Measurements from ENCODE around the gene RDH16. TPM values are rescaled to one million over a fixed set of nuclear protein-coding genes. Genes with fewer than 3 reads are reported as not detected.

The RDH16 gene
- polyA plus RNA-seq, 2 of the 4 experiments (the other 2 are of a cell fraction), result 0.06 to 0.21 TPM

DNA sequence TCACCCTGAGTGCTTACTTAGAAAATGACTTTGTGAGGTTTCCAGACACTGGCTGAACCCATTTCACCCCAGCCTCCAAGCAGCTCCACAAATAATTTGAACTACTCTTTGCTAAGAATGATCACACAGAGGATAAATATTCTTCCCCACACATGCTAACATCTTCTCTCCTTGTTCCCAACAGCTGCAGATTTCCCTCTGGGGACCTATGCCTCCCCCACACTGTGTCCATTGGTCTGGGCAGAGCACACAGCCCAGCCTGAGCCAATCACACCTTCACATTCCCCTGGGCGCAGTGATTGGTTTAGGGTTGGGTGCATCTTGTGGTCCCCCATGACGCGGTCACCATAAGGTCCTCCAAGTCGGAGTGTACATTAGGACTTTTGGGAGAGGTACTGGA is 30.1 kb downstream of the RDH16 start:
- no peak for FAIRE-seq
- TF ChIP-seq, protein P1, sequence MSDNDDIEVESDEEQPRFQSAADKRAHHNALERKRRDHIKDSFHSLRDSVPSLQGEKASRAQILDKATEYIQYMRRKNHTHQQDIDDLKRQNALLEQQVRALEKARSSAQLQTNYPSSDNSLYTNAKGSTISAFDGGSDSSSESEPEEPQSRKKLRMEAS (IDR thresholded peaks at IDR 0.05), result no peak
- TF ChIP-seq RARB (CRISPR knock-in tag; IDR thresholded peaks at IDR 0.05) (no peak), FOXS1 (CRISPR knock-in tag; IDR thresholded peaks at IDR 0.05) (no peak), CHD2 (IDR thresholded peaks at IDR 0.05; ENCODE audit: low read length, partially characterized antibody) (no peak), NFE2L2 (conservative IDR thresholded peaks at IDR 0.05; ENCODE audit: low read length) (no peak), ZC3H11A (IDR thresholded peaks at IDR 0.05) (no peak), RCOR1 (IDR thresholded peaks at IDR 0.05; ENCODE audit: low read depth, low read length) (no peak), POLR2A (IDR thresholded peaks at IDR 0.05; ENCODE audit: low read length) (no peak), RFX5 (IDR thresholded peaks at IDR 0.05) (no peak), RNF2 (IDR thresholded peaks at IDR 0.05; ENCODE audit: borderline replicate concordance, low read depth) (no peak), TP53 (CRISPR knock-in tag; IDR thresholded peaks at IDR 0.05) (no peak), FOSB (CRISPR knock-in tag; IDR thresholded peaks at IDR 0.05) (no peak), JUNB (IDR thresholded peaks at IDR 0.05) (no peak), ZNF302 (CRISPR knock-in tag; IDR thresholded peaks at IDR 0.05) (no peak), FOSL2 (IDR thresholded peaks at IDR 0.05) (no peak), FOSL2 (CRISPR knock-in tag; IDR thresholded peaks at IDR 0.05) (no peak)
- TF ChIP-seq, protein P2, sequence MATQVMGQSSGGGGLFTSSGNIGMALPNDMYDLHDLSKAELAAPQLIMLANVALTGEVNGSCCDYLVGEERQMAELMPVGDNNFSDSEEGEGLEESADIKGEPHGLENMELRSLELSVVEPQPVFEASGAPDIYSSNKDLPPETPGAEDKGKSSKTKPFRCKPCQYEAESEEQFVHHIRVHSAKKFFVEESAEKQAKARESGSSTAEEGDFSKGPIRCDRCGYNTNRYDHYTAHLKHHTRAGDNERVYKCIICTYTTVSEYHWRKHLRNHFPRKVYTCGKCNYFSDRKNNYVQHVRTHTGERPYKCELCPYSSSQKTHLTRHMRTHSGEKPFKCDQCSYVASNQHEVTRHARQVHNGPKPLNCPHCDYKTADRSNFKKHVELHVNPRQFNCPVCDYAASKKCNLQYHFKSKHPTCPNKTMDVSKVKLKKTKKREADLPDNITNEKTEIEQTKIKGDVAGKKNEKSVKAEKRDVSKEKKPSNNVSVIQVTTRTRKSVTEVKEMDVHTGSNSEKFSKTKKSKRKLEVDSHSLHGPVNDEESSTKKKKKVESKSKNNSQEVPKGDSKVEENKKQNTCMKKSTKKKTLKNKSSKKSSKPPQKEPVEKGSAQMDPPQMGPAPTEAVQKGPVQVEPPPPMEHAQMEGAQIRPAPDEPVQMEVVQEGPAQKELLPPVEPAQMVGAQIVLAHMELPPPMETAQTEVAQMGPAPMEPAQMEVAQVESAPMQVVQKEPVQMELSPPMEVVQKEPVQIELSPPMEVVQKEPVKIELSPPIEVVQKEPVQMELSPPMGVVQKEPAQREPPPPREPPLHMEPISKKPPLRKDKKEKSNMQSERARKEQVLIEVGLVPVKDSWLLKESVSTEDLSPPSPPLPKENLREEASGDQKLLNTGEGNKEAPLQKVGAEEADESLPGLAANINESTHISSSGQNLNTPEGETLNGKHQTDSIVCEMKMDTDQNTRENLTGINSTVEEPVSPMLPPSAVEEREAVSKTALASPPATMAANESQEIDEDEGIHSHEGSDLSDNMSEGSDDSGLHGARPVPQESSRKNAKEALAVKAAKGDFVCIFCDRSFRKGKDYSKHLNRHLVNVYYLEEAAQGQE (IDR thresholded peaks at IDR 0.05), result no peak
- TF ChIP-seq, protein P3, sequence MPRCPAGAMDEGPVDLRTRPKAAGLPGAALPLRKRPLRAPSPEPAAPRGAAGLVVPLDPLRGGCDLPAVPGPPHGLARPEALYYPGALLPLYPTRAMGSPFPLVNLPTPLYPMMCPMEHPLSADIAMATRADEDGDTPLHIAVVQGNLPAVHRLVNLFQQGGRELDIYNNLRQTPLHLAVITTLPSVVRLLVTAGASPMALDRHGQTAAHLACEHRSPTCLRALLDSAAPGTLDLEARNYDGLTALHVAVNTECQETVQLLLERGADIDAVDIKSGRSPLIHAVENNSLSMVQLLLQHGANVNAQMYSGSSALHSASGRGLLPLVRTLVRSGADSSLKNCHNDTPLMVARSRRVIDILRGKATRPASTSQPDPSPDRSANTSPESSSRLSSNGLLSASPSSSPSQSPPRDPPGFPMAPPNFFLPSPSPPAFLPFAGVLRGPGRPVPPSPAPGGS (IDR thresholded peaks at IDR 0.05), result no peak
- TF ChIP-seq, protein P4, sequence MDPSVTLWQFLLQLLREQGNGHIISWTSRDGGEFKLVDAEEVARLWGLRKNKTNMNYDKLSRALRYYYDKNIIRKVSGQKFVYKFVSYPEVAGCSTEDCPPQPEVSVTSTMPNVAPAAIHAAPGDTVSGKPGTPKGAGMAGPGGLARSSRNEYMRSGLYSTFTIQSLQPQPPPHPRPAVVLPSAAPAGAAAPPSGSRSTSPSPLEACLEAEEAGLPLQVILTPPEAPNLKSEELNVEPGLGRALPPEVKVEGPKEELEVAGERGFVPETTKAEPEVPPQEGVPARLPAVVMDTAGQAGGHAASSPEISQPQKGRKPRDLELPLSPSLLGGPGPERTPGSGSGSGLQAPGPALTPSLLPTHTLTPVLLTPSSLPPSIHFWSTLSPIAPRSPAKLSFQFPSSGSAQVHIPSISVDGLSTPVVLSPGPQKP (IDR thresholded peaks at IDR 0.05; ENCODE audit: low read depth, low read length), result no peak
- no peaks in the 10 kb centered on the region for H3K9me3 ChIP-seq
- H3K4me2 ChIP-seq, result no peak overlapping the region
- no peak overlapping the region for H3K27ac ChIP-seq
- no peak for DNase-seq (ENCODE audit: low read depth in 1 of 2, low spot score in 1 of 2)
- CTCF ChIA-PET, result interaction anchor here (1.1 to 2.0 kb wide), 3 partner anchors 10 to 535 kb away, joined by 3 to 5 read pairs (median 4); no protein-coding TSS in a partner anchor
- ATAC-seq, result 0 out of 6 replicates have a peak, but pooled peaks of 1 of the 2 experiments have one; percentile 23
- POLR2A ChIA-PET, result interaction anchor here (0.6 kb wide), 1 partner anchor 11 kb away, joined by 3 read pairs; no protein-coding TSS in a partner anchor
- peaks cover 7% of the 10 kb centered on the region; the same call in 2 of the 3 replicates for H3K4me1 ChIP-seq
- WGBS (ENCODE audit: missing lambda C conversion rate), result 53% methylated on average over 4 of the region's 4 CpGs
- H3K4me3 ChIP-seq, result no peak overlapping the region

DNA sequence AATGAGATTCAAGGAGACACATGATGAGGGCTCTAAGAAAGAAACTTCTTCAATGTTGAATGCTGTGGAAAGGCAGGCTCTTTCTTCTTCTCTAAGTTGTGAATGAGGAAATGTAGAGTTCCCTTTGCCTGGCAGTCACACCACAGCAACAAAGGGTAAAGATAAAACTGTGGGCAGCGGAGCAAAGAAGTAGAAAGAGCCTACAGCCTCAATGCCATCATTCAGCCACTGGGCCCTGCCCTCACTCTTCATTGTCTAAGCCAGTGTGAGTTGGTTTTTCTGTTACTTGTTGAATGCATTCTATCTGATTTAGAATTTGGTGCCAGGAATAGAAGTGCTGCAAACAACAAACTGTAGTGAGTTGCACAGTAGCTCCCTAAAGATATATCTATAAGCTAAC is 35.4 kb downstream of the RDH16 start:
- CTCF ChIA-PET, result interaction anchor here (0.6 to 1.6 kb wide), 2 partner anchors 11 to 169 kb away, joined by 3 to 6 read pairs; no protein-coding TSS in a partner anchor
- DNase-seq (ENCODE audit: low read depth in 1 of 2, low spot score in 1 of 2), result no peak

More for the DNA sequence above, 35.4 kb downstream of the RDH16 start:
- Histone ChIP-seq H3K9me3 (0 out of 3 replicates have a peak, but pooled peaks cover 3% of the 10 kb centered on the region), H3K27ac (no peak overlapping the region), H3K4me2 (no peak overlapping the region), H3K4me1 (no peaks in the 10 kb centered on the region), H3K4me3 (no peak overlapping the region)
- POLR2A ChIA-PET, result no interaction called here
- no peak for ATAC-seq
- WGBS (ENCODE audit: missing lambda C conversion rate), result 61% methylated on average over 1 of the region's 1 CpG
- FAIRE-seq, result no peak
- TF ChIP-seq, protein P4 (IDR thresholded peaks at IDR 0.05; ENCODE audit: low read depth, low read length), result no peak
- TF ChIP-seq RNF2 (IDR thresholded peaks at IDR 0.05; ENCODE audit: borderline replicate concordance, low read depth), result no peak

Measured in A549 (cell line).